MCF 10A (cell line): ENCODE results near the gene WDR88. TPM values are rescaled to one million over a fixed set of nuclear protein-coding genes. Genes with fewer than 3 reads are reported as not detected.

Experiments
- BruUV-seq: library from RNA; stranded (reverse); fragments of 400-500 nt; replicated peaks from 2 replicates; lab custom pipeline; 2021; lab: Mats Ljungman, UMichigan
- CTCF ChIA-PET: fragments of 300-600 bp; sonication (Branson Sonifier 250); formaldehyde crosslinking; extraction: SDS; loops from one replicate; lab custom pipeline; 2021; ENCODE audit warnings: antibody characterized with exemption, inconsistent platforms; lab: Yijun Ruan, JAX
- POLR2A ChIA-PET: fragments of 300-600, 350-650 bp; sonication (Branson Sonifier 250); formaldehyde crosslinking; extraction: SDS; loops from one replicate; lab custom pipeline; 2020; ENCODE audit warnings: antibody characterized with exemption, inconsistent platforms; lab: Yijun Ruan, JAX
- DNase-seq: peaks from one replicate; pipeline ENCODE4 v3.0.0-alpha.2; 2018; ENCODE audit not compliant: unreplicated experiment
- H3K27ac Mint-ChIP-seq: one replicate; pipeline ENCODE4 v1.8.0; 2022; ENCODE audit warnings: mild to moderate bottlenecking, low read depth, mixed read lengths; ENCODE audit not compliant: unreplicated experiment
- H3K27me3 Mint-ChIP-seq: one replicate; pipeline ENCODE4 v1.8.0; 2022; ENCODE audit warnings: mixed read lengths; ENCODE audit not compliant: insufficient read depth, unreplicated experiment
- H3K36me3 Mint-ChIP-seq: one replicate; pipeline ENCODE4 v1.8.0; 2022; ENCODE audit warnings: mild to moderate bottlenecking, moderate library complexity, mixed read lengths; ENCODE audit not compliant: insufficient read depth, unreplicated experiment
- H3K4me1 Mint-ChIP-seq: one replicate; pipeline ENCODE4 v1.8.0; 2022; ENCODE audit warnings: mixed read lengths; ENCODE audit not compliant: insufficient read depth, unreplicated experiment
- H3K4me3 Mint-ChIP-seq: one replicate; pipeline ENCODE4 v1.8.0; 2022; ENCODE audit warnings: mild to moderate bottlenecking, moderate library complexity, mixed read lengths; ENCODE audit not compliant: unreplicated experiment
- H3K9me3 Mint-ChIP-seq: one replicate; pipeline ENCODE4 v1.8.0; 2022; ENCODE audit warnings: mixed read lengths; ENCODE audit not compliant: unreplicated experiment
- intact Hi-C: fragments of 100-400 bp; cut with micrococcal nuclease; formaldehyde crosslinking; loops from 2 replicates; pipeline ENCODE4 v1.14.1; 2022
- total RNA-seq: library from RNA; stranded (reverse); gene quantifications from 2 replicates; pipeline ENCODE4 v1.2.3, GENCODE V29; 2022
- TF ChIP-seq, protein P1 (sequence below): fragments of 200-600 bp; IDR thresholded peaks from one replicate; pipeline ENCODE4 v1.8.0; 2022; ENCODE audit warnings: antibody characterized with exemption, mild to moderate bottlenecking; ENCODE audit not compliant: unreplicated experiment

WDR88 gene
- total RNA-seq, 1 experiment from 2014 or later, result not detected

DNA sequence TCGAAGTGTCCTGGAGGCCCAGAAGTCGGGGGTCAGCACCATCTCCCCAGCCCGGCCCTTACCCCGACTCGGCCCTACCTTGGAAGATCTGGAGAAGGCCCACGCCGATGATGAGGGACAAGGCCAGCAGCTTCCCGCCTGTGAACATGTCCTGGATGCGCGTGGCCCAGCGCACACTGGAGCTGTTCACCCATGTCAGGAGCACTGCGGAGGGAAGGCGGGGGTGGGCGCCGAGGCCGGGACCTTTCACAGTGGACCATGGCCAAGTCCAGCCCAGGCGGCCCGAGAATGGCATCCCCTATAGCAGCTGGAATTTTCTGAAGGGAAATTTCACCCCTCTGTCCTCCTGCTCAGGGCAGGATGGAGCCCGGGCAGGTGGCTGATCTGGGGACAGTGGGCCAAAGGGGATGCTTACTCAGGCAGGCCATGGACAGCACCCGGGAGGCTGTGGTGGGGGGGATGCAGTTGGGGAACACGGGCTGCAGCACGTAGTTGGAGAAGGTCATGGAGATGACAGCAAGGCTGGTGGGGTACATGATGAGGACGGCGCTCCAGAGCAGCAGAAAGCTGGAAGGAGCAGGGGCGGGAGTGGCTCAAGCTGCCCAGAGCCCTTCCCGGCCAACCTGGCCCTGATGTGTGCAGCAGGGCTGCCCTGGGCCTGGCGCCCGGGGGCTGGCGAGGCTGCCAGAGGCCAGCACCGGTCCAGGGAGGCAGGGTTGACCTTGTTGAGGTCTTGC is 80.7 kb downstream of the WDR88 start:
- TF ChIP-seq, protein P1, sequence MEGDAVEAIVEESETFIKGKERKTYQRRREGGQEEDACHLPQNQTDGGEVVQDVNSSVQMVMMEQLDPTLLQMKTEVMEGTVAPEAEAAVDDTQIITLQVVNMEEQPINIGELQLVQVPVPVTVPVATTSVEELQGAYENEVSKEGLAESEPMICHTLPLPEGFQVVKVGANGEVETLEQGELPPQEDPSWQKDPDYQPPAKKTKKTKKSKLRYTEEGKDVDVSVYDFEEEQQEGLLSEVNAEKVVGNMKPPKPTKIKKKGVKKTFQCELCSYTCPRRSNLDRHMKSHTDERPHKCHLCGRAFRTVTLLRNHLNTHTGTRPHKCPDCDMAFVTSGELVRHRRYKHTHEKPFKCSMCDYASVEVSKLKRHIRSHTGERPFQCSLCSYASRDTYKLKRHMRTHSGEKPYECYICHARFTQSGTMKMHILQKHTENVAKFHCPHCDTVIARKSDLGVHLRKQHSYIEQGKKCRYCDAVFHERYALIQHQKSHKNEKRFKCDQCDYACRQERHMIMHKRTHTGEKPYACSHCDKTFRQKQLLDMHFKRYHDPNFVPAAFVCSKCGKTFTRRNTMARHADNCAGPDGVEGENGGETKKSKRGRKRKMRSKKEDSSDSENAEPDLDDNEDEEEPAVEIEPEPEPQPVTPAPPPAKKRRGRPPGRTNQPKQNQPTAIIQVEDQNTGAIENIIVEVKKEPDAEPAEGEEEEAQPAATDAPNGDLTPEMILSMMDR, result no peak
- H3K27ac Mint-ChIP-seq, result no peak overlapping the region
- POLR2A ChIA-PET, result no interaction called here
- intact Hi-C loops, result no loop called here
- CTCF ChIA-PET, result interaction anchor here (0.5 to 2.1 kb wide), 3 partner anchors 23 to 172 kb away, joined by 3 to 10 read pairs (median 3); no protein-coding TSS in a partner anchor
- no peaks in the 10 kb centered on the region for H3K27me3 Mint-ChIP-seq
- H3K4me1 Mint-ChIP-seq, result no peaks in the 10 kb centered on the region
- H3K9me3 Mint-ChIP-seq, result no peaks in the 10 kb centered on the region
- no peak overlapping the region for H3K4me3 Mint-ChIP-seq
- no TSS peak for BruUV-seq
- H3K36me3 Mint-ChIP-seq, result peaks cover 6% of the 10 kb centered on the region
- DNase-seq, result no peak

DNA sequence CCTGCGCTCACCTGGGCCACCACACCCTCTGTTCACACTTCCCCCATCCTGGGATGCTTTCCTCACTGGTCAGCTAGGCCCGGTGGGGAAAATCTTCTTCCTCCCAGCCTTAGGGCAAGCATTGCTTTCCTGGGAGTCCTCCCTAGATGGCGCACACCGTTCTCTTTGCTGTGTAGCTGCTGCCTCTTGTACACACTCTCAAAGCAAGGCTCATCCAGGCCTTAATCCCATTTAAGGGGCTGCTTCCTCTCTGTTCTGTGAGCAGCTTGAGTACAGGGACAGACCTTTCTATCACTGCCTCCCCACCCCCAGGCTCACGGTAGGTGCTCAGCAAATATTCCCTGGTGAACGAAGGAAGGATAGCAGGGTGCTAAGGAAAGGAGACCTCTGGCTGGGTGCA is 82.7 kb downstream of the WDR88 start:
- intact Hi-C loops, result no loop called here
- BruUV-seq, result no TSS peak
- H3K36me3 Mint-ChIP-seq, result peaks cover 6% of the 10 kb centered on the region
- TF ChIP-seq, protein P1, result no peak
- no peak overlapping the region for H3K27ac Mint-ChIP-seq
- H3K9me3 Mint-ChIP-seq, result no peaks in the 10 kb centered on the region
- CTCF ChIA-PET, result interaction anchor here (0.5 to 2.1 kb wide), 3 partner anchors 21 to 201 kb away, joined by 3 to 10 read pairs (median 4); no protein-coding TSS in a partner anchor
- H3K4me3 Mint-ChIP-seq, result no peak overlapping the region
- no peaks in the 10 kb centered on the region for H3K27me3 Mint-ChIP-seq
- POLR2A ChIA-PET, result no interaction called here
- no peaks in the 10 kb centered on the region for H3K4me1 Mint-ChIP-seq
- peak; percentile 21 for DNase-seq

DNA sequence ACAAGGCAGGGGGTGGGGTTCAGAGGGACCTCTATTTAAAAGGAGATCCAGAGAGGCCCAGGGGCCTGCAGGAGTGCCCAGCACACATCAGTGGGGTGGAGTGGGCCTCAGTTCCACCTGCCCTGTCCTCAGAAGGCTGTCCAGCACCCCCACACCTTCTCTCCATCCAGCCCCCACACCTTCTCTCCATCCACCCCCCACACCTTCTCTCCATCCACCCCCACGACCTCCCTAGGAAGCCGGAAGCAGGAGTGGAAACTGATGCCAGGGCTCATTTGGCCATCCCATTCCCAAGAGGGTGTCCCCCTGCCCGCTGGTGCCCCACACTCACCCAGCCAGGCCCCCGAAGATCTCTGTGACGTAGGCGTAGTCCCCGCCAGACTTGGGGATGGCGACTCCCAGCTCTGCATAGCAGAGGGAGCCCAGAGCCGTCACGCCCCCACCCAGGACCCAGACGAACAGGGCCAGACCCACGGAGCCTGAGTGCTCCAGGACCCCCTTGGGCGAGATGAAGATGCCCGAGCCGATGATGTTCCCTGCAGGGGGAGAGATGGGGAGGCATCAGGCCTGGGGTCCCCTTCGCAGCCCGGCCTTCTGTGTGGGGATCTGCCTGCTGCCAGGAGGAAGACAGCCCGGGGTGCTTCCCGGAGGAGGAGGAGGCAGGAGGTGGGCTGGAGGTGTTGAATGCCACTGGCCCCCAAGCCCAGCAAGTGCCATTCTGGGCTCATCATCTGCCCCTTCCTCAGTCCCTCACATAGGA is 83.7 kb downstream of the WDR88 start:
- intact Hi-C loops, result no loop called here
- Mint-ChIP-seq H3K4me1 (no peaks in the 10 kb centered on the region), H3K27me3 (peaks cover 7% of the 10 kb centered on the region), H3K27ac (no peak overlapping the region), H3K4me3 (no peak overlapping the region), H3K9me3 (no peaks in the 10 kb centered on the region), H3K36me3 (peaks cover 6% of the 10 kb centered on the region)
- DNase-seq, result no peak
- ChIA-PET CTCF (interaction anchor here (0.6 to 1.0 kb wide), 2 partner anchors 14 to 97 kb away, joined by 3 to 4 read pairs; no protein-coding TSS in a partner anchor), POLR2A (no interaction called here)
- no TSS peak for BruUV-seq
- TF ChIP-seq, protein P1, result no peak

DNA sequence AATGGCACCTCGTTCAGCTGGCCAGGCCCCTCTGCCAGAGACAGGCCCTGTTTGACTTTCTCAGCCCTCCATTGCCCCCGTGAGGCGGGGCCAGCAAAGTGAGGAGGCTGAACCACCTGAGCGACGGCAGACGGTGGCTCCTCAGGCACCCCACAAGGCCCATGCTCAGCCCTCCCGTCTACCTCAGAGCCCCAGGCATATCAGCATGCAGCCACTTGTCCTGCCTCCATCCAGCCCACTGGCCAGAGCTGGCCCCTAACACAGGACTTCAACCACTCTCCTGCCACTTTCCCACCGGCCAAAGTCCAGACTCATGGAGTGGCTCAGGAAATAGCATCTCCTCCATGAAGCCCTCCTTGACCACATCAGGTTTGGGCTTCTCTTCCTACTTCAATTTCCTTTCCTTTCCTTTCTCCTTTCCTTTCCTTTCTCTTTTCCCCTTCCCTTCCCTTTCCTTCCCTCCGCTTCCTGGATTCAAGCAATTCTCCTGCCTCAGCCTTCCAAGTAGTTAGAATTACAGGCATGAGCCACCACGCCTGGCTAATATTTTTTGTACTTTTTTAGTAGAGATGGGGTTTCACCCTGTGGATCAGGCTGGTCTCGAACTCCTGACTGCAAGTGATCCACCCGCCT is 84.4 kb downstream of the WDR88 start:
- no peaks in the 10 kb centered on the region for H3K4me1 Mint-ChIP-seq
- ChIA-PET CTCF (interaction anchor here (0.6 to 1.0 kb wide), 3 partner anchors 14 to 98 kb away, joined by 3 to 4 read pairs (median 3); no protein-coding TSS in a partner anchor), POLR2A (no interaction called here)
- H3K27ac Mint-ChIP-seq, result no peak overlapping the region
- intact Hi-C loops, result no loop called here
- no peak for DNase-seq
- H3K4me3 Mint-ChIP-seq, result no peak overlapping the region
- peaks cover 14% of the 10 kb centered on the region for H3K27me3 Mint-ChIP-seq
- H3K36me3 Mint-ChIP-seq, result peaks cover 6% of the 10 kb centered on the region
- TF ChIP-seq, protein P1, result no peak
- H3K9me3 Mint-ChIP-seq, result no peaks in the 10 kb centered on the region
- BruUV-seq, result no TSS peak
